ENCODE data around the gene NEK6.

The NEK6 gene

DNA sequence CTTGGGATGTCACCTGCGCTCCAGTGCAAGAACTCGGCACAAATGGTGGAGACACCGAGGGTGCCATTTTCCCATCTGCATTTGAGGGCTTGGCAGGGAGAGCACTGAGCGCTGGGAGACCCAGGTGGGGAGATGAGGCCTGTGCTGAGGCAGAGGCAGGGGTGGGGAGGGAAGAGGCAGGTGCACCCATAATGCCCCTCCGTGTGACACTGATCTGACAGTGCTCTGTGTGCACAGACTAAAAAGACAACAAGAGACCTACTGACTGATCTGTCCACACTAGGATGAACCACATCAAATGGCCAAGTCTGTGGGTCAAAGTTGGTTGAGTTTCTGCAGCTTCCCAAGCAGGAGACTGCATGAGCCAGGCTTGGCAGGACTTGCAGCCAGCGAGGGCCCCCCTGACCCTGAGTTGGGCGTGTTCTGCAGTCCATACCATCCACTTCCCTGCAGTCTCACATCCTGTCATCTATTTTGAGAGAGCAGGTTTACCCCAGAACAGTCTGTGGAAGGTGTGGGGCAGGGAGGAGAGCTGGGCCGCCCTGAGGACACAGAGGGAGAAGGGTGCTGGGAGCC is 41.9 kb downstream of the NEK6 start:
- DNase-seq = no peak

DNA sequence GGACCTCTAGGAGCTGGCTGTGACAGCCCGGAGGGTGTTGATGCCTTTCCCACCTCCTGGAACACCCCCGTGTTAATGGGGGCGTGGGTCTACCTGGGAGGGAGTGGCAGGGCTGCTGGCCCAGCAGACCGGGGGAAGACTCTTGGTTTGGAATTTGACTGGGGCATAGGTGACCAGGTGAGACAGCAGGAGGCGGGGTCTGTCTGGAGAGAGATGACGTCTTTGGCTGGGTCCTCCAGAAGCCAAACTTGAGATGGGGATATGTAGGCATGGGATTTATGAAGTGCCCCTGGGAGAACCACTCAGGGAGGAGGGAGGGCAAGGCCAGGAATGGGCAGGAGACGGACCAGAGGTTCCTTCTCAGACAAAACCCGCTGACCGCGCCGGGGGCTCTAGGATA is 42.6 kb downstream of the NEK6 start:
- no peak for DNase-seq

DNA sequence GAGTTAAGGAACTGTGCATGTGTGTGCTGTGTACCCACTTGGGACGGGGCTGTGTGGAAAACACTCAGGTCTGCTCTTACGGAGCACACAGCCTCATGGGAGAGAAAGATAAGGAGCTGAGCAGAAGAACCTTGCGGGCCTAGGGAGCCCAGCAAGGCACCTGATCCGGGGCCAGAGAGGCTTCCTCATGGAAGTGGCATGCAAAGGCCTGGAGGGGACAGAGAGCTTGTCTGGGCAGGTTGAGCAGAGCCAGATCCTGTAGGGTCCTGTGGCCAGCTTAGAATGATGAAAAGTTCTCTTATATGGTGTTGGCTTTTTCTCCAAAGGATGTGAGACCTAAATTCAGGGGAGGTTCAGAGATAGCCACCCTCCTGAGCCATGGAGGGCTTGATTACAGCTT is 45.2 kb downstream of the NEK6 start:
- DNase-seq = no peak

DNA sequence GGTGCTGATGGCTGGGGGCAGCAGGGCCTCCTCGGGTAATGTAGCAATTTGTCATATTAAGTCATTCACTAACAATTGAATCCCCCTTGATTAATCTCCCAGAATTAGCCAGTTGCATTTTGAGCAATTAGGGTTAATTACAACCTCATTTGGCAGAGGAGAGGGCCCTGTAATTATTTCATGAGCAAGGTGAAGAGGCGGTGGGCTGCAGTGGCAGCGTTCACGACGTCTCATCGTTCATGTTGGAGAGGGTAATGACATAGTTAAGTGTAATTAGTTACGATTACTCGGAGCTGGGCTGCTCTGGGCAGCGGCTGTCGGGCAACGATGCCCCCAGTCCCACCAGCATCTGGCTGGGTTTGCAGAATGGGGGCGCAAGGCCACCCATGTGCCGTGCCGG is 46.0 kb downstream of the NEK6 start:
- no peak for DNase-seq

DNA sequence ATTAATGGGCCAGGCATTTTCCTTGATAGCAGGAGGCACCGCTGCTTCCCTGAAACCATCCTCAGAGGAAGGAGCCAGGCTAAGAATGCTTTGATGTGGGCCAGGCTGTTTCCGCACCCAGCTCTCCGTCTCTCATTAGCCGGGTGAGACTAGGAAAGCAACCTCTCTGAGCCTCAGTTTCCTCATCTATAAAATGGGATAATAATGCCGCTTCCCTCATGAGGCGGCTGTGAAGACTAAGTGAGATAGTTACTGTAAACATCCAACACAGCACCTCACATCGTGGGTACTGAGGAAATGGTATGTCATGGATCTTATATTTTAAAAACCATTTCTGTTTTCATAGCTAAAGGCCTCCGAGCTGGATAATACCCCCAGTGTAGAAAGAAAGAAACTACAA is 46.5 kb downstream of the NEK6 start:
- no peak for DNase-seq

DNA sequence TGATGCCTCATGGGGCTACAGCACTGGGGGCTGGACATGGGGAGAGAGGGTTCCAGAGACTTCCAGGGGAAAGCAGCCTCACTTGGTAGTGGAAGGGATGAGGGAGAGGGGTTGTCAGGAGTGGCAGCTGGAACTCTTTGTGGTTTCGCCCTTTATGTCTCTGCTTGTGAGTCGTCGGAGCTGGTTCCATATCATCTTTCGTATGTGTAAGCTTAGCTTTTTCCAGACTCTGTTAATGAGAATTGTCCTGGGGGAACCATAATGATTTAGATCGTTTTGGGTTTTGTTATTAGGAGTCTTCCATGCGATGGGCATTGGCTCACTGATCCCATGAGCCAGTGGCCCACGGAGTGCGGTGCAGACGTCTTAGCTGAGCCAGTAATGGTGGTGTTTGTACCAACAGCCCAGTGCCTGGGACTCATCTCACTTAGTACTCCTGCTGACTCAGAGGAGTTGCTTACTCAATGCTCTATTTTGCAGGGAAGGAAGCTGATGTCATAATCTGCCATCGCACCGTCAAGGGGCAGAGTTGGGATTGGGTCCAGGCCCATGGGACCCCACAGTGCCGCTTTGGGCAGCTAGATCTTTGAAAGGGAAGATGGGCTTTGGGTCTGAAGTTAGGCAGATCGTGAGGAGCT is 48.5 kb downstream of the NEK6 start:
- DNase-seq = no peak

DNA sequence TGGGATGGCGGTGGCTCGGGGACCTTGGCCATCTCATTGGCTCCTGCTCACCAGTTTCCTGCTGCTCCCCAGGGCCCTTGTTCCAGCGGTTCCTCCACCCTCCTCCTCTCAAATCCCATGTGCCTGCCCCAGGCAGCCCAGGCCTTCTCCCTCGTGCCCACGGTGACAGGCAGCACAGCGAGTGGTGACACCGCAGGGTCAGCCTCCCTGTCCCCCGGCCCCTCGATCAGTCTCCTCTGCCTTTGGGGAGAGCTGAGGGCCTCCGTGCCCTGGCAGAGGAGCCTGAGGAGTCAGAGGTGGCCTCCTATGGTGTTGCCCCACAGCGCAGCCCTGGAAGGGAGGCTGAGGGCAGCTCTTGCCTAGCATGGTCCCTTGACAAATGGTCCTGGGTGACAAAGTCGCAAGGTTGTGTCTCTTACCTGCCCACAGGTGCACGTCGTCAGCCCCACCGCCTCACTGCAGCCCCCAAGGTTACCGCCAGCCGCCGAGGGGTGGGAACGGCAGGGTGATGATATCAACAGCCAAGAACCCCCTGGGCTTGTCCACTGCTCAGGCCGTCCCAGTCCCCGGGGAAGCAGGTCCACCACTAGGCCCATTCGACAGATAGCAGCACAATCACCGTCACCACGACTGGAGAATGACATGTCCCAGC is 49.8 kb downstream of the NEK6 start:
- DNase-seq = no peak

DNA sequence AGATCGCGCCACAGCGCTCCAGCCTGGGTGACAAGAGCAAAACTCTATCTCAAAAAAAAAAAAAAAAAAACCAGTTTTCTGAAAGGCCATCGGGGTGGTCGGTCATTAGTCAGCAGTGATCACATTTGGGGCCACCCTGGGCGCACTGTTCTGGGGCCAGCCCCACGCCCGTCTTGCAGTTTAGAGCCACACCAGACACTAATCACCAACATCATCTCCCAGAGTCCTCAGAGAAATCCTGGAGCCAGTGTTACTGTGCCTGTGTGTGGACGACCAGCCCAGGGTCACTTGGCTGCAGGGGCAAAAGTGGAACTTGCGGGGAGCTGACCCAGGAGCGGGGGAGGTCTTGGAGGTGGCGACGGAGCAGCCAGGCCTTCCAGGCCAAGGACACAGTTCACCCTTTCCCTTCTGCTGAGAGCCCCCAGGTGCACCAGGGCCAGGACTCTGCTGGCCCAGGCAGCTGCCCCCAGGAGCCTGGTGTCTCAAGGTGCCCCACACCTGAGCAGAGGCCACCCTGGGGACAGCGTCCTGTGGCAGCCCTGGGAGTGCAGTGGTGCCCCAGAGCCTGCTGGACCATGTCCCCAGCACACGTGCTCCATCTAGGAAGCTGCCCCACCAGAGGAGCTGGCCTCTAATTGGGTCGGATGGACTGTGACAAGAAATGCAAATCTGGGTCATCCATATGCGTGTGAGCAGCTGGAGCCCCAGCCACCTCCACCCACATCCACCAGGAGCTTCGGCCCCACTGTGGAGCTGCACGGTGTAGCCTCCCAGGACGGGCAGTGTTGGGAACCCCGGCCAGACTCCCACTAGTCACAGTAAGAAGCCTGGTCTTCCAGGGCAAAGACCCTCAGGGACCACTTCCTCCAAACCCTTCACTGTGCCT is 51.1 kb downstream of the NEK6 start:
- DNase-seq = no peak

DNA sequence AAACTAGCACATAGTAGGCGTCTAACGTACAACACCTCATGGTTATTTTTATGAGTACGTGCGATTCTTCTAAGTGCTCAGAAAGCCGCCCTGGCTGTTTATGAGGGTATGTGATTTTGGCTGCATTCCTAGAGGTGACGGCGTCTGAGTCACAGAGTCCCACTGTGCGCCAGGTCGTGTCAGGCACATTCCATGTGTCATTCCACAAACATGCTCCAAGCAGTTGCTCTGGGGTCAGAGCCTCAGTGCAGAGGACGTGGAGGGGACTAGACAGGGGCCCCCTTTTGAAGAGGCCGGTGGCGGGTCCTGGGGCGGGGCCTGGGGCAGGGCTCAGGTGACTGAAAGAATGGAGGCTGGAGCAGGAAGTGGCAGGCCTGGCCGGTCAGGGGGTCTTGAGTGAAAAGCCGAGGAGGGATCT is 51.9 kb downstream of the NEK6 start:
- DNase-seq = no peak

DNA sequence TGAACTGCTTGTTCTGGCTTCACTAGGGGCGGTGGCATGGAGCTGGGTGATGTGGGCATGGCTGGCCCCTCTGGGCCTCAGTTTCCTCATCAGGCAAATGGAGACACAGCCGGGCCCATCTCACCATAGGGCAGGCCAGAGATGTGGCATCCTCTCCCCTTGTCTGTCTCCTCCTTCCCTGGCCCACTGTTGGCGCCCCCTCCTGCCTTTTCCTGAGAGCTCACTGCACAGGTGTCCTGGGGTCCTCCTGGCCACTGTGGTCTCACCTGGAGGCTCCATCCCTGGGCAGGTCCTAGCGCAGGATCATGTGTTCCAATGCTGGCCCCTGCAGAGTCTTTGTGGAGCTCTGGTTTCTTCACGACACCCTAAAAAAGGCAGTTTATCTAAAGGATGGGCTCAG is 53.5 kb downstream of the NEK6 start:
- DNase-seq = no peak

DNA sequence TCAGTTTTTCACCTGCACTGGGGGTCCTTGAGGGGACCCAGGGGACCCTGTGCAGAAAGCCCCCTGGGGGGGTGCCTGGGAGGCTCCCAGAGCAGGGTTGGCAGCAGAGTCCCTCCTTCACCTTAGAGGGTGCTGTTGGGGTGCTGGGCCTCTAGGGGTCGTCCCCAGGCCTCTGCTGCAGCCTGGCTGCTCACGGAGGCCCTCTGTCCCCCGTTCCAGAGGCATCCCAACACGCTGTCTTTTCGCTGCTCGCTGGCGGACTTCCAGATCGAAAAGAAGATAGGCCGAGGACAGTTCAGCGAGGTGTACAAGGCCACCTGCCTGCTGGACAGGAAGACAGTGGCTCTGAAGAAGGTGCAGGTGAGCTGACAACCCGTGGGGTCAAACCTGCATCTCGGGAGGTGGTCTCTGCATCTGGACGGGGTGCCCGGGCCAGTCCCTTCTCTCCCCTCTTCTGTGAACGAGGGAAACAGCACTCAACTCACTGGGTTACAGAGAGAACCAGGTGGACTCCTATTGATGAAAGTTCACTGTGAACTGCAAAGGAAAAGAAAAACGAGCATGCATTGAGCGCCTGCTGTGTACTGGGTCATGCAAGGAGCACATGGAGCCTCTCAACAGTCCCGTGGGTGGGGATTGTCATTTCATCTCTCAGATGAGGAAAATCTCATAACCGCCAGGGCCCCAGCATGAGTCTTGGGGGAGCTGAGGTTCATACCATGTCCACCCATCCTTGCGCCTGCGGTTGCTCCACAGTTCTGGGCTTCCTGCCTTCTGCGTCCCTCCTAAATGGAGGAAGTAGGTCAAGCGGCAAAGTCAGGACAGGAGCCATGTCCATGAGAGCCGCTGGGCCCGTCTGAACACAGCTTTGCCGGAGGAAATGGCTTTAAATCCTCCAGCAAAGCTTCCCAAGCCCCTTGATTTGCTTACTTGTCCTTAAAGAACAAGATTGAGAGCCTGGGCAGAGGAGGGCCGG is 54.8 kb downstream of the NEK6 start:
- DNase-seq = no peak

DNA sequence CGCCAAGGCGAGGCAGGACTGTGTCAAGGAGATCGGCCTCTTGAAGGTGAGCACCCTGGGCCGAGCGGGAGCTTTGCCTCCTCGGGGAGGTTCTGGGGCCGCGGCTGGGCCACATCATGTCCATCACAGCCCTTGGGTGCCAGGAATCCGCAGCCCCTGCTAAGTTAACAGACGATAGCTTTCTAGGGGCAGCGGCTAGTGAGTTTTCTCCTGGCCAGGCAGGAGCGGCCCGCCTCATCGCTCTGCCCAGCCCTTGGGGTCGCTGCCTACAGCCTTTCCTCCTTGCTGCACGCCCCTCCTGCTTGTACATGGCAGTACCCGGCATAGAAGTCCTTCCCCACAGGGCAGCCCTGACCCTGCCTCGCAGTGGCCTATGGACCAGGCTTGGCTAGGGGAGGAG is 56.2 kb downstream of the NEK6 start:
- no peak for DNase-seq

DNA sequence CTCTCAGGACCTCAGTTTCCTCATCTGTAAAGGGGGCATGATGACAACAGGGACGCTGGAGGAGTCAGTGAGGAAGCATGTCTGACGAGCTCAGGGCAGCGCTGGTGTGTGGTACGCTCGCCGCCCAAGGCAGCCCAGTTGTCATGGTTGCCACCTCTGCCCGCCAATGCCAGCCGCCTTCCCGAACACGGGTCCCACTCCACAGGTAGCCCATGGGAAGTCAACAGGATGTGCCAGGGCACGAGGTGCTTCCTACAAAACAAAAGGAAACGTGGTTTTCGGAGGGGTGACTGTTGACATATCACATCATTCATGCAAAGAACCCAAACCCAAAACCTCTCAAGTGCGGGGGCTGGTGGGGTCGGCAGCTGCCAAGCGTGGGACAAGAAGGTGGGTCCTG is 58.1 kb downstream of the NEK6 start:
- DNase-seq = no peak

DNA sequence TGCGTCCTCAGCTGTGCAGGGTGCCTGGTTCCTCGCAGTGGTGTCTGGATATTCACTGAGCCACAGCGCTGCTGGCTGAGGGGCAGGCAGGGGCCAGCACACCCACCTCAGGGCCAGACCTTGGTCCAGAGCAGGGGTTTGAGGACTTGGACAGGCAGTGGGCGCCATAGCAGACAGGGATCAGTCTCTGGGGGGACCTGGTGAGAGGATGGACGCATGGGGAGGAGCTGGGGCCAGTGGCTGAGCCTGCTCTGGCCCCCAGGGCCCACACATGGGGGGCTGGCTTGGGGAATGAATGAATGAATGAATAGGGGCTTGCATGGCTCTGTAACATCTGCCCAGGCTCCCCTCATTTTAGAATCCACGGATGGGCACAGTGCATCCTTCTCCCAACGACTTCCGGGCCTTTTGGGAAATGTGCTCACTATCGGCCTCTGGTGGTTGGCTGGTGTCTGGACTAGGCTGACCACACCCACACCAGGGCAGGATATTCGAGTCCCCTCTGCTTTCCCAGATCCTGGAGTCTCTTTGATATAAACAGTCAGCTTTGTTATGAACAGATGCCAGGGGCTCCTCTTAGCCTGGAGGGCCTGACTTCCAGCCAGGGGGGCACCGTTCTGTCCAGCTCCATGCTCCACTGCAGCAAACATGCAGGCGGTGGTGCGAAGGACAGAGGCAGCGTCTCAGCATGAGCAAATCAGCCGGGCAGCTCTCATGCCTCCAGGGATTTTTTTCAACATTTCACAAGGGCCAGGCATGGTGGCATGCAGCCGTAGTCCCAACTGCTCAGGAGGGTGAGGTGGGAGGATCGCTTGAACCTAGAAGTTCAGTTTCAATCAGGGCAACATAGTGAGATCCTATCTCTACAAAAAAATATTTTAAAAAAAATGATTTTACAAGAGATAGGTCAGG is 62.6 kb downstream of the NEK6 start:
- peak; percentile 70 to 75 for DNase-seq

DNA sequence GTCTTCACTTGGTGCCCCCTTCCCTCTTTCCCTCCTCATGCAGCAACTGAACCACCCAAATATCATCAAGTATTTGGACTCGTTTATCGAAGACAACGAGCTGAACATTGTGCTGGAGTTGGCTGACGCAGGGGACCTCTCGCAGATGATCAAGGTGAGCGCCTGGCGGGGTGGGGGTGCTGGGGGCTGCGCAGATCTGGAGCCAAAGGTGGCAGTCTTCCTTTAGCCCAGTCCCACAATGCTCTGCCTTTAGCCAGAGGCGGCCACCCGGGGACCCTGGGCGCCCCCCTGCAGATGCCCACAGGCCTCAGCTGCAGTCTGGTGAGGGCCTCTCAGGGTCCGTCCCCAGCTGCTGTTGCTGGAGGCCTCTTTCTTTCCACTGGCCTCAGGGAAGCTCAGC is 63.7 kb downstream of the NEK6 start:
- DNase-seq = no peak

DNA sequence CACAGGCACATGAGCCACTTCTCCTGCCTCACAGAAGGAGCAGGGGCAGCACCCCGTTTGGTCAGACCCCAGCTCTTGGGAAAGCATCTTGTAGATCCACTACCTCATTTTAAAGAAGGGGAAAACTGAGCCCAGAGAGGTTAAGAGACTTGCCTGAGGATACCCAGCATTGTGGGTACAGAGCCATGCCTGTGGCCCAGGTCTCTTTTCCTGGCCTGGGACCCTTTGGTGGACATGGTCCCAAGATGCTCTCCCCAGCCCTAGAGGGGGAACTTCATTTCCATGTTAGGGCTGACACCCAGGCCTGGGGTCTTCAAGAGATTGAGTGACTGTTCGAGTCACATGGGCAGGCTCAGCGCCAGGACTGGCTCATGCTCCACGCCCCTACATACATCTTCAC is 64.2 kb downstream of the NEK6 start:
- DNase-seq = no peak

DNA sequence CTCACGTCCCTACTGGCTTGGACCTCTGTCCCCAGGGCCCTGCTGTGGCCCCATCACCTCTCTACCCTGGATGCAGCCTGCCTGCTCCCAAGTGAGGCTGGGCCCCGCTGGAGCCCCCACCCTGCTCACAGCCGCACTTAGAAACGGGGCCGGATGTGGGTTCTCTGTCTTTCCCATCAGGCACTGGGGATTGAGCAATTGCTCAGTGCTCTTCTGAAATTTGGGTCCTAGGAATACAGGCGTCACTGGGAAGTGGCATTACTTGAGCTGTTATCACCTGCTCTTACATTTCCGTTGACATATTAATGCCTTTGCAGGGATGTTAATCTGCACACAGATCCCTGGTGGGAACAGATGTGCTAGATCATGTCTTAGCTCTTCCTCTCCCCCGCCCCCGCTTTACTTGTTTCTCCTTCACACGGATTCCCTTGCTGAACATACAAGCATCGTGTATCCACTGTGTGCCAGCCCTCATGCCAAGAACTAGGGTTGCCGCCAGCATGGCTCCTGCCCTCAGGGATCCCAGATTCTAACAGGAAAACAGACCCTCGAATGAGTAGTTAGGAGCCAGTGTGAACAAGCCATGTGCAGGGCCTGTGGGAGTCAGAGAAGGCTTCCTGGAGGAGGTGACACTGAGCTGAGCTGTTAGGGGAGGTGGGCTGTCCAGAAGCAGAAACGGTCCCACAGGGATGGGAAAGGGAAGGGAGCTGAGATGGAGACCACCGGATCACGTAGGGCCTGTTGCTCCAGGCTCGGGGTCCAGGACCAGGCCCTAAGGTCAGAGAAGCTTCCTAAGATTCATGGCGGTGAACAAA is 65.1 kb downstream of the NEK6 start:
- DNase-seq = no peak

DNA sequence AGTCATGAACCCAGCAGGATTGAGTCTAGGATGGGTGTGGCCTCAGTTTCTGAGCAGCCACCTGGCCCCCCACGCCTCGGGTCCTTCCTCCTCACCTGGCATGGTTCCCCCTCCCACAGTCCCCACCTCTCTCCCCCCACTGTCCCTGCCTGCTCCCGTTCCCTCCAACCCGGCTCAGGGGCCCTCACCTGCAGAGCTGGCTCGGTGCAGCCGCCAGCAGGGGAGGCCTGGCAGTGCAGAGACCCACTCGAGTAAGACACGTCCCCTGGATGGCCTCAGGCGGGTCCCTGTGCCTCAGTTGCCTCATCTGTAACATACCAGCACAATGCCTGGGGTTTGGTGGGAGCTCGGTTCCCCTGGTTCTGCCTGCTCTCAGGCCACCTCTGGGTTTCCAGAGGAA is 66.2 kb downstream of the NEK6 start:
- DNase-seq = no peak

DNA sequence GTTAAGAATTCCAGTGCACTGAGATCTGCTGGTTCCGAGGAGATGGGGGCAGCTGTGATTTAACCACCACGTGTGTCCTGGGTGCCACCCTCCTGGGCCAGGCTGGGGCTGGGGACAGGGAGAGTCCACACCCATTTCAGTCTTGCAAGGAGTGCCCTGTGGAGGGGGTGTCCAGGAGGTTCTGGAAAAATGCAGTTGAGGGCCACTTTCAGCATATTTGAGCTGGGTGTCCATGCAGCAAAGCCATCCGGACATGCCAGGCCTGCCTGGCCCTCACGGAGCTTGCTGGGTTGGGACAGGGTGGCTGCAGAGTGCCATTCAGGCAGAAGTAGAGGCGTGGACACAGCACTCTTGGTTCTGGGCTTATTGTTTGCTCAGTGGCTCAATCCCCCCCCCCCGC is 68.1 kb downstream of the NEK6 start:
- no peak for DNase-seq

DNA sequence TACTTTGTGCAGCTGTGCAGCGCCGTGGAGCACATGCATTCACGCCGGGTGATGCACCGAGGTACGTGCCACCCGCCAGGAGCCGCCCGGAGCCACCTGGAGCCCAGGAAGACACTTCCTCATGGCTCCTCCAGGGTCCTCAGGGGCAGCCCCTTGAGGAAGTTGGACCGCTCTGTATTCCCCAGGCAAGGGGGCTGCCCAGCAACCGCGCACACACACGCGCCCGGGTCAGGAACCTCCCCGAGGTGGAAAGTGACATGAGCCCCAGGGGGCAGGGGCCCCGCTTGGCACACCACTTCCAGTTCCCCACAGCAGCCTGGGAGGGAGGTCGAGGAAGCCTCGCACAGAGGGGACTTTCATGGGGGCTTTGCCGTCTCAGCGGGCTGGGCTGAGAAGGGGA is 68.6 kb downstream of the NEK6 start:
- DNase-seq = no peak

DNA sequence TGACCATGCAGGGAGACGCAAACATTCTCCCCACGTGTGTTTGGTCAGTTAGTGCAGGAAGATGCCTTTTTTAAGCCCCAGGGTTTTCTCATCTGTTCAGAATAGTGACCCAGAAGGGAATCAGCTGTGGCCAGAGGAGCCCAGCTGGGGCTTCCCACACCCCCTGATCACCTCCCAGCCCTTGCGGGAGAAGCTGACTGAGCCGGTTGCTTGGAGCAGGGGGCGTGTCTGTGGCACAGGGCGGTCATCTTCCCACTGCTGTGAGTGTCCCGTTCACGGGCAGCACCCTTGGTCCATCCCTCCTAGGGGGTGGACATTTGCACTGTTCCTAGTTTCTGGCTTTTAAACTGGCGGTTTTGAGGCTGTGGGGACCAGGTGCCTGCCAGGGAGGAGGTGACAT is 69.7 kb downstream of the NEK6 start:
- DNase-seq = no peak
